Measurements from ENCODE around the gene CSTF2T. TPM values are rescaled to one million over a fixed set of nuclear protein-coding genes. Genes with fewer than 3 reads are reported as not detected.
"Not testable (repeated sequence)": the region's sequence is repeated elsewhere in the genome, so short reads cannot be mapped to it uniquely, and the experiment has no call there.

The CSTF2T gene
- total RNA-seq, 1 experiment from 2014 or later = 22.2 TPM

DNA sequence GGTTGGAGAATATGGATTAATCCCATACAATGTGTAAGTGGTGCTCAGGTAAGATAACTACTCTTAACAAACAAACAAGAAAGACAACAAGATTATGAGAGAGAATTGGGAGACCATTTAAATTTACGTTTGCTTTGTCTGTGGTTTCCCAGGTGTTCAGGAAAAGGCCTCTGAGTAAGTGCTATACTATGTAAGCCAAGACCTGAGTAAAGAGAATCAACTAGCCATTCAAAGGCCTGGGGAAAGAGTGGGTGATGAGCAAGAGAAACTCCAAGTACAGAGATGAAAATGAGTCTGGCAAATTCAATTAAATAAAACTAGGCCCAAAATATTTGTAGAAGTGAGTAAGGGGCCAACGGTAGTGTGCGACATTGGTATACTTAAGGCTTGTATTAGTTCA is 9.9 kb downstream of the CSTF2T start:
- no peaks in the 10 kb centered on the region for H3K36me3 ChIP-seq (ENCODE audit: insufficient read depth, low read length, poor library complexity, severe bottlenecking)
- no peaks in the 10 kb centered on the region for H3K27me3 ChIP-seq (replicated peaks; ENCODE audit: insufficient read depth, low read depth, low read length, poor library complexity)
- intact Hi-C loops (cut with micrococcal nuclease; ENCODE audit: unreplicated experiment) = no loop called here
- no TSS peak for BruUV-seq (replicated peaks)
- ChIA-PET CTCF (no interaction called here), POLR2A (ENCODE audit: low non-redundant PET) (no interaction called here)
- TF ChIP-seq EZH2 (IDR thresholded peaks at IDR 0.05; ENCODE audit: borderline replicate concordance, low read depth, low read length, poor library complexity, severe bottlenecking) = no peak
- TF ChIP-seq, protein P1, sequence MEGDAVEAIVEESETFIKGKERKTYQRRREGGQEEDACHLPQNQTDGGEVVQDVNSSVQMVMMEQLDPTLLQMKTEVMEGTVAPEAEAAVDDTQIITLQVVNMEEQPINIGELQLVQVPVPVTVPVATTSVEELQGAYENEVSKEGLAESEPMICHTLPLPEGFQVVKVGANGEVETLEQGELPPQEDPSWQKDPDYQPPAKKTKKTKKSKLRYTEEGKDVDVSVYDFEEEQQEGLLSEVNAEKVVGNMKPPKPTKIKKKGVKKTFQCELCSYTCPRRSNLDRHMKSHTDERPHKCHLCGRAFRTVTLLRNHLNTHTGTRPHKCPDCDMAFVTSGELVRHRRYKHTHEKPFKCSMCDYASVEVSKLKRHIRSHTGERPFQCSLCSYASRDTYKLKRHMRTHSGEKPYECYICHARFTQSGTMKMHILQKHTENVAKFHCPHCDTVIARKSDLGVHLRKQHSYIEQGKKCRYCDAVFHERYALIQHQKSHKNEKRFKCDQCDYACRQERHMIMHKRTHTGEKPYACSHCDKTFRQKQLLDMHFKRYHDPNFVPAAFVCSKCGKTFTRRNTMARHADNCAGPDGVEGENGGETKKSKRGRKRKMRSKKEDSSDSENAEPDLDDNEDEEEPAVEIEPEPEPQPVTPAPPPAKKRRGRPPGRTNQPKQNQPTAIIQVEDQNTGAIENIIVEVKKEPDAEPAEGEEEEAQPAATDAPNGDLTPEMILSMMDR (conservative IDR thresholded peaks at IDR 0.05; ENCODE audit: low read depth, low read length) = no peak
- no peaks in the 10 kb centered on the region for H3K4me1 ChIP-seq (ENCODE audit: insufficient read depth, low read length, poor library complexity, severe bottlenecking)
- H3K27ac ChIP-seq (ENCODE audit: low read depth, low read length, poor library complexity, severe bottlenecking) = no peak overlapping the region
- H3K9me3 ChIP-seq (ENCODE audit: low read depth, low read length, poor library complexity, severe bottlenecking) = no peaks in the 10 kb centered on the region
- no peak overlapping the region for H3K4me3 ChIP-seq (ENCODE audit: low read depth, low read length, poor library complexity, severe bottlenecking)
- no peak for DNase-seq (ENCODE audit: low spot score)

DNA sequence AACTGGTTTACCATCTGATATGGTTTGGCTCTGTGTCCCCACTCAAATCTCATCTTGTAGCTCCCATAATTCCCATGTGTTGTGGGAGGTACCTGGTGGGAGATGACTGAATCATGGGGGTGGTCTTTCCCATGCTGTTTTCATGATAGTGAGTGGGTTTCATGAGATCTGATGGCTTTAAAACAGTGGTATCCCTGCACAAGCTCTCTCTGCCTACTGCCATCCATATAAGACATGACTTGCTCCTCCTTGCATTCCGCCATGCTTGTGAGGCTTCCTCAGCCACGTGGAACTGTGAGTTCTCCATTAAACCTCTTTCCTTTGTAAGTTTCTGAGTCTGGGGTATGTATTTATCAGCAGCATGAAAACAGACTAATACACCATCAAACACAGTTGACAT is 10.6 kb downstream of the CSTF2T start:
- BruUV-seq (replicated peaks); DNase-seq (ENCODE audit: low spot score); POLR2A ChIA-PET (ENCODE audit: low non-redundant PET): not testable (repeated sequence)

DNA sequence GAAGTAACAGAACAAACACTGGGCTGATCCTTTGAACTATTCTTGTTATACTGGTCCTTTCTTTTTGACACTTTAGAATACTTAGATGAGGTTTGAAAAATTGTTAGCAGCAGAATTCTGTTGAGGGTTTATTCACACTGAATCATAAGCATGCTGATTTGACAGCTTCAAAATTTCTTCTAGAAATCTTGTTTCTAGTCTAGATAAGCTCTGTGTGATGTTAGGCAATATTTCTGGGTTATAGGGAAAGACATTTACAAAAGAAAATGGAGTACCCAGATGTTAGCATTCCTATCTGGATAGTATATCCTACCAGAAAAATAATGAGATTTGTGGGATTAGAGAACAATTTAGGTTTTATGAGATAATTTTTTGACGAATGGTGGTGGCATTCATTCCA is 12.1 kb downstream of the CSTF2T start:
- Histone ChIP-seq H3K36me3 (ENCODE audit: insufficient read depth, low read length, poor library complexity, severe bottlenecking) (no peaks in the 10 kb centered on the region), H3K4me3 (ENCODE audit: low read depth, low read length, poor library complexity, severe bottlenecking) (no peak overlapping the region), H3K9me3 (ENCODE audit: low read depth, low read length, poor library complexity, severe bottlenecking) (no peaks in the 10 kb centered on the region), H3K27ac (ENCODE audit: low read depth, low read length, poor library complexity, severe bottlenecking) (no peak overlapping the region), H3K27me3 (replicated peaks; ENCODE audit: insufficient read depth, low read depth, low read length, poor library complexity) (peaks cover 3% of the 10 kb centered on the region), H3K4me1 (ENCODE audit: insufficient read depth, low read length, poor library complexity, severe bottlenecking) (no peaks in the 10 kb centered on the region)
- ChIA-PET POLR2A (ENCODE audit: low non-redundant PET) (no interaction called here), CTCF (no interaction called here)
- no TSS peak for BruUV-seq (replicated peaks)
- no peak for TF ChIP-seq EZH2 (IDR thresholded peaks at IDR 0.05; ENCODE audit: borderline replicate concordance, low read depth, low read length, poor library complexity, severe bottlenecking)
- TF ChIP-seq, protein P1 (conservative IDR thresholded peaks at IDR 0.05; ENCODE audit: low read depth, low read length) = no peak
- DNase-seq (ENCODE audit: low spot score) = no peak
- intact Hi-C loops (cut with micrococcal nuclease; ENCODE audit: unreplicated experiment) = no loop called here

More for the DNA sequence above, 10.6 kb downstream of the CSTF2T start:
- H3K4me1 ChIP-seq (ENCODE audit: insufficient read depth, low read length, poor library complexity, severe bottlenecking); H3K4me3 ChIP-seq (ENCODE audit: low read depth, low read length, poor library complexity, severe bottlenecking); H3K27me3 ChIP-seq (replicated peaks; ENCODE audit: insufficient read depth, low read depth, low read length, poor library complexity); CTCF ChIA-PET; H3K36me3 ChIP-seq (ENCODE audit: insufficient read depth, low read length, poor library complexity, severe bottlenecking); H3K27ac ChIP-seq (ENCODE audit: low read depth, low read length, poor library complexity, severe bottlenecking); intact Hi-C loops (cut with micrococcal nuclease; ENCODE audit: unreplicated experiment); H3K9me3 ChIP-seq (ENCODE audit: low read depth, low read length, poor library complexity, severe bottlenecking): not testable (repeated sequence)

GRCh38 chr10:51685768-51686167 is 13.6 kb downstream of the CSTF2T start:
- Histone ChIP-seq H3K4me1 (ENCODE audit: insufficient read depth, low read length, poor library complexity, severe bottlenecking) (no peaks in the 10 kb centered on the region), H3K27me3 (replicated peaks; ENCODE audit: insufficient read depth, low read depth, low read length, poor library complexity) (peaks cover 15% of the 10 kb centered on the region), H3K36me3 (ENCODE audit: insufficient read depth, low read length, poor library complexity, severe bottlenecking) (no peaks in the 10 kb centered on the region), H3K9me3 (ENCODE audit: low read depth, low read length, poor library complexity, severe bottlenecking) (no peaks in the 10 kb centered on the region), H3K27ac (ENCODE audit: low read depth, low read length, poor library complexity, severe bottlenecking) (no peak overlapping the region), H3K4me3 (ENCODE audit: low read depth, low read length, poor library complexity, severe bottlenecking) (no peak overlapping the region)
- ChIA-PET POLR2A (ENCODE audit: low non-redundant PET) (no interaction called here), CTCF (no interaction called here)
- DNase-seq (ENCODE audit: low spot score) = no peak
- intact Hi-C loops (cut with micrococcal nuclease; ENCODE audit: unreplicated experiment) = no loop called here
- no TSS peak for BruUV-seq (replicated peaks)
- TF ChIP-seq EZH2 (IDR thresholded peaks at IDR 0.05; ENCODE audit: borderline replicate concordance, low read depth, low read length, poor library complexity, severe bottlenecking) = no peak
- TF ChIP-seq, protein P1 (conservative IDR thresholded peaks at IDR 0.05; ENCODE audit: low read depth, low read length) = no peak

Data from A673 (cell line).